GM12878 (cell line): ENCODE data around the gene LMBR1. TPM values are rescaled to one million over a fixed set of nuclear protein-coding genes. Genes with fewer than 3 reads are reported as not detected.
"Not testable (repeated sequence)": the region's sequence is repeated elsewhere in the genome, so short reads cannot be mapped to it uniquely, and the experiment has no call there.

Source experiments
- ATAC-seq: fragments of 200-7000 bp; cut with Tn5 transposase; 3 replicates; pipeline ENCODE4 v1.9.1; 2020; ENCODE audit warnings: mild to moderate bottlenecking, moderate library complexity
- BruUV-seq: library from RNA; stranded (reverse); fragments of 400-500 nt; replicated peaks from 2 replicates; lab custom pipeline; 2021; lab: Mats Ljungman, UMichigan
- CTCF ChIA-PET: fragments of 300-600 bp; sonication (Branson Sonifier 250); formaldehyde crosslinking; extraction: SDS; loops from one replicate; lab custom pipeline; 2021; ENCODE audit warnings: inconsistent platforms; lab: Yijun Ruan, JAX
- POLR2A ChIA-PET: fragments of 350-600 bp; formaldehyde crosslinking; extraction: SDS; loops from one replicate; lab custom pipeline; 2021; ENCODE audit warnings: inconsistent platforms; lab: Charles Lee
- RAD21 ChIA-PET: fragments of 300-600 bp; sonication (Branson Sonifier 250); formaldehyde crosslinking; loops from one replicate; lab custom pipeline; 2023; ENCODE audit warnings: antibody characterized with exemption; ENCODE audit not compliant: unreplicated experiment; lab: Charles Lee
- SMC1A ChIA-PET: fragments of 300-600 bp; sonication (Branson Sonifier 250); formaldehyde crosslinking; loops from one replicate; lab custom pipeline; 2023; ENCODE audit not compliant: unreplicated experiment, uncharacterized antibody; lab: Charles Lee
- DNase-seq: peaks from one replicate; pipeline ENCODE4 v3.0.0-alpha.2; 2011; ENCODE audit warnings: low read depth, low spot score
- FAIRE-seq: peaks from 3 replicates; lab custom pipeline; 2011; peaks lifted over from hg19 to GRCh38; lab: Jason Lieb, UNC
- H2AFZ ChIP-seq: 2 replicates; pipeline ENCODE4 v1.6.0; 2011; ENCODE audit warnings: low read depth, low read length, control low read depth; ENCODE audit not compliant: control insufficient read depth
- H3K27ac ChIP-seq: 2 replicates; pipeline ENCODE4 v1.5.1; 2011; ENCODE audit warnings: control low read depth; ENCODE audit not compliant: control insufficient read depth, insufficient read depth
- H3K27me3 ChIP-seq, 2 experiments: replicated peaks in 1 of 2; 2 replicates each; pipeline versions ENCODE4 v1.6.0 to v1.6.1; 2011; ENCODE audit warnings: low read length in 1 of 2; ENCODE audit not compliant: control insufficient read depth in 2 of 2, insufficient read depth in 2 of 2
- H3K36me3 ChIP-seq, 2 experiments: 2 replicates each; pipeline ENCODE4 v1.5.1; 2011; ENCODE audit warnings: low read length in 1 of 2; ENCODE audit not compliant: control insufficient read depth in 2 of 2, insufficient read depth in 2 of 2
- H3K4me1 ChIP-seq: 2 replicates; pipeline ENCODE4 v1.6.1; 2011; ENCODE audit warnings: mild to moderate bottlenecking, low read length, moderate library complexity, mixed read lengths; ENCODE audit not compliant: control insufficient read depth, insufficient read depth
- H3K4me2 ChIP-seq: 2 replicates; pipeline ENCODE4 v1.6.0; 2011; ENCODE audit warnings: control low read depth; ENCODE audit not compliant: control insufficient read depth, insufficient read depth
- H3K4me3 ChIP-seq: fragments of 200-600 bp; sonication (generic); 2 replicates; pipeline ENCODE4 v1.5.1; 2016
- H3K79me2 ChIP-seq: 2 replicates; pipeline ENCODE4 v1.6.0; 2011; ENCODE audit warnings: low read length; ENCODE audit not compliant: control insufficient read depth, insufficient read depth
- H3K9ac ChIP-seq: 2 replicates; pipeline ENCODE4 v1.8.0; 2011; ENCODE audit warnings: low read length, control low read depth, mixed read lengths; ENCODE audit not compliant: control insufficient read depth, insufficient read depth
- H3K9me3 ChIP-seq: replicated peaks from 3 replicates; pipeline ENCODE4 v1.5.1; 2011; ENCODE audit warnings: mild to moderate bottlenecking, low read length; ENCODE audit not compliant: control insufficient read depth, insufficient read depth
- H4K20me1 ChIP-seq: 2 replicates; pipeline ENCODE4 v1.6.0; 2011; ENCODE audit not compliant: control insufficient read depth, insufficient read depth
- ATF7 ChIP-seq: fragments of 450-650 bp; IDR thresholded peaks from 2 replicates; pipeline ENCODE4 v1.6.1; 2016; ENCODE audit warnings: low read depth, mild to moderate bottlenecking
- CREM ChIP-seq: IDR thresholded peaks from 2 replicates; pipeline ENCODE4 v1.6.1; 2014; ENCODE audit warnings: antibody characterized with exemption, low read depth
- E2F4 ChIP-seq: IDR thresholded peaks from 2 replicates; pipeline ENCODE4 v1.6.1; 2012; ENCODE audit warnings: low read depth, low read length, improper control_type of control experiment
- FOXM1 ChIP-seq: IDR thresholded peaks from 2 replicates; pipeline ENCODE4 v1.6.1; 2012; ENCODE audit warnings: low read depth, mild to moderate bottlenecking, inconsistent platforms, low read length, moderate library complexity
- JUNB ChIP-seq: IDR thresholded peaks from 2 replicates; pipeline ENCODE4 v1.6.1; 2016; ENCODE audit warnings: antibody characterized with exemption, mild to moderate bottlenecking
- MEF2A ChIP-seq: IDR thresholded peaks from 2 replicates; pipeline ENCODE4 v1.6.1; 2011; ENCODE audit warnings: low read depth, mild to moderate bottlenecking, low read length, moderate library complexity; ENCODE audit not compliant: insufficient read depth
- NFIC ChIP-seq: IDR thresholded peaks from 2 replicates; pipeline ENCODE4 v1.6.1; 2012; ENCODE audit warnings: low read depth, mild to moderate bottlenecking, inconsistent platforms, low read length, moderate library complexity
- PKNOX1 ChIP-seq: fragments of 450-650 bp; IDR thresholded peaks from 2 replicates; pipeline ENCODE4 v1.6.1; 2016; ENCODE audit warnings: mild to moderate bottlenecking
- RELB ChIP-seq: fragments of 450-650 bp; IDR thresholded peaks from 2 replicates; pipeline ENCODE4 v1.6.1; 2017; ENCODE audit warnings: low read depth, mild to moderate bottlenecking, moderate library complexity
- TCF7 ChIP-seq: IDR thresholded peaks from 2 replicates; pipeline ENCODE4 v1.6.1; 2014; ENCODE audit warnings: antibody characterized with exemption, borderline replicate concordance
- WGBS: methylation state at CpG from one replicate; pipeline ENCODE4 v1.1.6; 2016; ENCODE audit warnings: low lambda C conversion rate; ENCODE audit not compliant: insufficient replicate concordance, insufficient coverage; ENCODE audit errors: missing lambda C conversion rate; 5-methylcytosine and 5-hydroxymethylcytosine counted together
- in situ Hi-C: fragments of 300-500 bp; cut with MboI; formaldehyde crosslinking; loops from 9 replicates; pipeline ENCODE4 v1.14.3; 2018; ENCODE audit warnings: mixed read lengths
- intact Hi-C: fragments of 100-400 bp; cut with micrococcal nuclease; formaldehyde crosslinking; loops from one replicate; pipeline ENCODE4 v1.14.2; 2022; ENCODE audit not compliant: unreplicated experiment
- polyA plus RNA-seq, 11 experiments: library from polyadenylated mRNA; depleted of rRNA in 4 of 11; unstranded in 6 of 11; stranded (reverse) in 5 of 11; fragments of >200 nt; fragmentation: Nextera tagmentation in 4 of 11; fragmentation: Illumina TruSeq in 1 of 11; extraction: Ambion mirVana in 4 of 11; extraction: Trizol in 1 of 11; gene quantifications; 1 replicate in 1 of 11; 2 replicates in 10 of 11; pipeline versions ENCODE4 v1.2.1 to v1.2.3, GENCODE V29; 2011 to 2016; ENCODE audit warnings: inconsistent platforms in 2 of 11, missing spikeins in 2 of 11, low read depth in 1 of 11
- total RNA-seq, 4 experiments: library from RNA; depleted of rRNA in 3 of 4; stranded (reverse); fragments of >200 nt in 3 of 4; fragmentation: Illumina TruSeq in 1 of 4; extraction: Trizol in 1 of 4; gene quantifications; 2 replicates each; pipeline versions ENCODE4 v1.2.1 to v1.2.3, GENCODE V29; 2013 to 2021

Gene LMBR1
- total and polyA plus RNA-seq, 10 of the 15 experiments (the other 5 are each of a cell fraction or from before 2014, with no cell fraction given), result 4.0 to 63.5 (median 28.8) TPM

- TF ChIP-seq PKNOX1 (no peak), CREM (peak; percentile 53), NFIC (peak; percentile 57; the same call in 1 of the 2 replicates), E2F4 (no peak), JUNB (peak; percentile 93), MEF2A (0 out of 2 replicates have a peak, but pooled peaks have one; percentile 38), FOXM1 (0 out of 2 replicates have a peak, but pooled peaks have one; percentile 33), ATF7 (no peak), TCF7 (peak; percentile 51; the same call in 1 of the 2 replicates), RELB (no peak)
- TF ChIP-seq, all 136 proteins: peak for 11
Measured at GRCh38 chr7:156918635-156919034, 25.7 kb upstream of the LMBR1 start (continued).

- FAIRE-seq, H4K20me1 ChIP-seq, CTCF ChIA-PET, H3K79me2 ChIP-seq, H3K4me2 ChIP-seq, H2AFZ ChIP-seq, in situ Hi-C loops, H3K27ac ChIP-seq, H3K9ac ChIP-seq, H3K9me3 ChIP-seq, RAD21 ChIA-PET, H3K36me3 ChIP-seq, DNase-seq, H3K27me3 ChIP-seq, SMC1A ChIA-PET, BruUV-seq, H3K4me3 ChIP-seq, POLR2A ChIA-PET, ATAC-seq, H3K4me1 ChIP-seq: not testable (repeated sequence)
- WGBS, result 37% methylated on average over 3 of the region's 3 CpGs
- intact Hi-C loops, result loop anchor here (1.0 to 5.0 kb wide), 2 partner anchors 38 to 341 kb away; partner anchors contain the start of gene NOM1
Measured at GRCh38 chr7:156909574-156910252, 16.7 kb upstream of the LMBR1 start.
